Pons (tissue), 1 donor: ENCODE data around the gene CASP8AP2.
"Not testable (repeated sequence)": the region's sequence is repeated elsewhere in the genome, so short reads cannot be mapped to it uniquely, and the experiment has no call there.

Experiments used
- DNase-seq: peaks from one replicate; pipeline ENCODE4 v3.0.0-alpha.2; 2016; ENCODE audit warnings: low spot score

CASP8AP2 gene

GRCh38 chr6:89829472-89830169 lies at the start of gene CASP8AP2:
Gene CASP8AP2, plus strand, starts transcription at chr6:89829880.
- peak; percentile 98 for DNase-seq

GRCh38 chr6:89781070-89782034 lies 48.3 kb upstream of the CASP8AP2 start:
- no peak for DNase-seq

DNA sequence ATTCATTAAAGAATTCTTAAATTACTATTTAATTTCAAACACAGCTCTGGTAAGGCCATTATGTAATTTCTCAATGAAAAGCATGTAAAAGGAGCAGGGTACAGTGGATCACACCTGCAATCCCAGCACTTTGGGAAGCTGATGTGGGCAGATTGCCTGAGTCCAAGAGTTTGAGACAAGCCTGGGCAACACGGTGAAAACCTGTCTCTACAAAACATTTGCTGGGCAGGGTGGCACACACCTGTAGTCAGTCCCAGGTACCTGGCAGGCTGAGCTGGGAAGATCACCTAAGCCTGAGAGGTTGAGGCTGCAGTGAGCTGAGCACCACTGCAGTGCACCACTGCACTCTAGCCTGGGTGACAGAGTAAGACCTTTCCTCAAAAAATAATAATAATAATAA lies 47.5 kb upstream of the CASP8AP2 start:
- no peak for DNase-seq

GRCh38 chr6:89783293-89783692 lies 46.4 kb upstream of the CASP8AP2 start:
- not testable (repeated sequence) for DNase-seq

DNA sequence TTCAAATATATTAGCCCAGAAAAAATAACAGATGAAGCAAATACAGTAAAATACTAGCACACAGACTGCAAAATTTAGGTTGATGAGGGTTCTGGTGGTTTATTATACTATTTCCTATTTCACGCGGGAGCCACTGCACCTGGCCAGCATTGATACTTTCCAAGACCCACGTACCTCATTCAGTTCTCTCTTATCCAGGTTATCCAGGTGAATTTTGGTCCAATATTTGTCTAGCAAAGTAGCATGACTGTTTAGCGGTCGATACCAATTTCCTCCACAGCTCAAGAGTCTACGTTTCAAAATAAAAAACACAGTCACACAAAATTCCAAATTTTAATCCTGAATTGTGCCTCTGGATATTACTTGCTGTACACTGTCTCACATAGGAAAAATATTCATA lies 44.8 kb upstream of the CASP8AP2 start:
- DNase-seq, result no peak

DNA sequence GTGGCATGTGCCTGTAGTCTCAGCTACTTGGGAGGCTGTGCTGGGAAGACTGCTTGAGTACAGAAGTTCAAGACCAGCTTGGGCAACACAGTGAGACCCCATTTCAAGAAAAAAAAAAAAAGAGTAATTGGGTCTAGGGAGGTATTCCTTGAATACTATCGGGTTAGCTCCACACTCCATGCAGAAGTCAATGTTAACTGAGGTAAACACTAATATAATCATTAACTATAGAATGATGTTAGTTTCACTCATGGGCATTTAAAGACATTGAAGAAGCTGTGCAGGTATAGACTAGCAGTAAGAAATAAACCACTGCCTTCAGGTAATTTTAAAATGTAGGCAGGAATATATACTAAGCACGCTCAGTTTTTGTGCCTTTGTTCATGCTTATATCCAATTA lies 42.7 kb upstream of the CASP8AP2 start:
- DNase-seq, result no peak

DNA sequence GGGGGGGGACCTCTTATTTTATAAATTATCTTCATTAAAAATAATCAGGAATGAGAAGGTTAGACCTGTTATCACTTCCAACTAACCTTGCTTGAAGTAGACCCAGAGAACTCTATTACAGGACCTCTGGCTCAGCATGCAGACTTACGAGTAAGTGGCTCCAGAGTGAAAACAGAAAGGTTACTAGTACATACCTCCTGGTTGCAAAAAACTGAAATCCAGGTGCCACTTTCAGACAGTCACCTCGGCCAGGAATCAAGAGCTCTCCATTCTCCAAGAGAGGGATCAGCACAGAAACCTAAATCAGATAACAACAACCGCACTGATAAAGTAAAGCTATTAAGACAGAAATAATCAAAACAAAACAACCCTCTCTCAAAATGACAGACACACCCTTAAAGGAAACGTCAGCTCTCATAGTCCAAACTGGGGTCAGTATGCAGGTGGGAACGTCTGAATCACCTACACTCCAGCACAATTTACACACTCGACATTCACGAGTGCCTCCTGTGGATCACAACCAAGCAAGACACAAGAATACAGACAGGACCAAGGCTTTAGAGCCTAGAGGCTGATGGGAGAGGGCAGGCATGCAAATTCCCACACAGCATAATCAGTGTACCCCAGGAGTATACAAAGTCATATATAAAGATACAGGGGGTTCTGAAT lies 41.9 kb upstream of the CASP8AP2 start:
- DNase-seq, result no peak

- no peak for DNase-seq
These were observed 39.7 kb upstream of the CASP8AP2 start for GRCh38 chr6:89789980-89790379.

GRCh38 chr6:89790403-89790802 lies 39.3 kb upstream of the CASP8AP2 start:
- no peak for DNase-seq

DNA sequence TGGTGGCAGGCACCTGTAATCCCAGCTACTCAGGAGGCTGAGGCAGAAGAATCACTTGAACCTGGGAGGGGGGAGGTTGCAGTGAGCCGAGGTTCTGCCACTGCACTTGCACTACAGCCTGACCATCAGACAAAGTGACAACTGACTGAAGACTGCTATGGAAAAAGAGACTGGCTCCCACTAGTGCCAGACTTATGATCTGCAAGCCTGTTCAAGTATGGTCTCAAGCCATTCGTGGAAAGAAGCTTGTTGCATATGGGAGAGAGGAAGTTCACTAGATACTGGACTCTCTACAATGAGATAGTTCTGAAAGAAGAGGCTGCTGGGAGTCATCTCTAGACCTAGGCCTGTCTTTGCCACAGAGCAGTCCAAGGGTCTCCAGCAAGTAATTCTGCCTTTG lies 36.8 kb upstream of the CASP8AP2 start:
- peak; percentile 44 for DNase-seq

GRCh38 chr6:89793586-89793985 lies 36.1 kb upstream of the CASP8AP2 start:
- no peak for DNase-seq

DNA sequence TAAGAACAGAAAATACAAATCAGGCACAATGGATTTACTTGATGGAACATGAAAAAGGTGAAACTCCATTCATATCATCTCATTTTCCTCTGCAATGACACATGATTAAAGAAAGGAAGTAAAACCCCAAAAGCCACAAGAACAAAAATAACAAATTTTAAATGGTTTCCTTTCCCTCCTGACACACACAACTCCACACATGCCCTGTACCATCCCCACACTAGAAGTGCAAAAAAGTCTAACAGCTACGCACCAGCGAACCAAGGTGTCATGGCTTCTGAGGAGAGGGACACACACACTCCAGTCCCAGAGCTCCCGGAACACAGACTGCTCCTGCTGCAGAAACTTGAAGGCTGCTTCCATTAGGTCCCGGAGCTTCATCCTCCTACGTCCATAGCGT lies 35.4 kb upstream of the CASP8AP2 start:
- no peak for DNase-seq

- DNase-seq, result no peak
These were observed 32.4 kb upstream of the CASP8AP2 start for GRCh38 chr6:89797317-89797716.

- no peak for DNase-seq
These were observed 30.6 kb upstream of the CASP8AP2 start for GRCh38 chr6:89799096-89799495.

DNA sequence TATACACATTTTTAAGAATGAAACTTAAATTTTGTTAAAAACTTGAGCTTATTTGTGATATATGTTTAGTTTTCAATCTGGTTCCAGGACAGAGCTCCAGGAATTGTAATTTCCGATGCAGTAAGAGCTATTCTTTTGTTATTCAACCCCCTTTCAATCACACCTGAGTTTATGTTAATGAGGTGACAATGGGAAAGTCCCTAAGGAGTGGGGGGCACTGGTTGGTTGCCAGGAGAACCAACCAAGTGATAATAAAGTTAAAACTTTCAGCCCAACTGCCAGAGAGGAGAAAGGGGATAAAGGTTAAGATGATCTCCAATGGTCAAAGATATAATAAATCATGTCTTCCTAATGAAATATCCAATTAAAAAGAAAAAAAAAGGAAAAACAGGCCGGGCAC lies 29.9 kb upstream of the CASP8AP2 start:
- no peak for DNase-seq

DNA sequence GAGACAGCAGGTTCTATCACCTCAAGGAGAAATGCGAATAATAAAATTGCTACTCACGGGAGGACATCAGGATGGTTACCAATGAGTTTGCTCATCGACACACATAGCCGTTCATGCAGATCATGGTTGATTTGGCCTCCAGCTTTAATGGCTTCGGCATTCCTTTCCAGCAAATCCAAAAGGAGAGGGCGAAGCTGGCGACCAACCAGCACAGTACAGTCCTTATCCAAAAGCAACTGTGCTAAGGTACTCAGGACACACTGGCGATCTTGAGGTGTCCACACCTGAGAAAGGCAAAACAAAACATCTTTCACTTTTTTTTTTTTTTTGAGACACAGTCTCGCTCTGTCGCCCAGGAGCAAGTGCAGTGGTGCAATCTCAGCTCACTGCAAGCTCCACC lies 26.4 kb upstream of the CASP8AP2 start:
- no peak for DNase-seq

DNA sequence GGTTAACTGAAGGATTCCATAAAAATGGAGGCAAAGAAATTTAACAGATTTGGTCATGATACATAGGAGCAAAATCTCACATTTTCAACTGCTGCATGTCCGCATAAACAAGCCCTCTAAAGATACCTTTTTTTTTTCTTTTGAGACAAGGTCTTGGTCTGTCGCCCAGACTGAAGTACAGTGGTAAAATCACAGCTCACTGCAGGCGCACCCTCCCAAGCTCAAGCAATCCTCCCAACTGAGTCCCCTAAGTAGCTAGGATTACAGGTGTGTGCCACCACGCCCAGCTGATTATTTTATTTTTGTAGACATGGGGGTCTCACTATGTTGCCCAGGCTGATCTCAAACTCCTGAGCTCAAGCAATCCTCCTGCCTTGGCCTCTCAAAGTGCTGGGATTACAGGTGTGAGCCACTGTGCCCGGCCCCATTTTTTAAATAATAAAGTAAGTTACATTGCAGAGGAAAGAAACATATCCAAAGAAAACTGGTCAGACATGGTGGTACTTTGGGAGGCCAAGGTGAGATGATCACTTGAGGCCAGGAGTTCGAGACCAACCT lies 23.8 kb upstream of the CASP8AP2 start:
- no peak for DNase-seq

DNA sequence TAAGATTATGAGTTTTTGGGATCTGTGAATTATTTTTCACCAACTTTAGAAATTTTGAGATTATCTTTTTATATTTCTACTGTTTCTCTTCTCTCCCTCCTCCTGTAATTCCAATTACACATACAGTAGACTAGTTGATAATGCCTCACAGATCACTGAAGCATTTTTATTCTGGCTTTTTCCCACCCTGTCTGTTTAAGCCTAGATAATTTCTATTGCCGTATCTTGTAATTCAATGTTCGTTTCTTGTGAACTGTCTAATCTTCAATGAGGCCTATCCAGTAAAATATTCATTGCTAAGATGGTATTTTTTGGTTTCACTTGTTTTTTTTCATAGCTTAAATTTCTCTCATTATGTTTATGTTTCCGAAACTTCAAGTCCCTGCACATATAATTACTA lies 22.1 kb upstream of the CASP8AP2 start:
- no peak for DNase-seq

GRCh38 chr6:89813422-89813821 lies 16.3 kb upstream of the CASP8AP2 start:
- DNase-seq, result not testable (repeated sequence)

GRCh38 chr6:89817481-89817880 lies 12.2 kb upstream of the CASP8AP2 start:
- DNase-seq, result no peak

GRCh38 chr6:89818977-89819335 lies 10.7 kb upstream of the CASP8AP2 start:
- peak; percentile 32 for DNase-seq

DNA sequence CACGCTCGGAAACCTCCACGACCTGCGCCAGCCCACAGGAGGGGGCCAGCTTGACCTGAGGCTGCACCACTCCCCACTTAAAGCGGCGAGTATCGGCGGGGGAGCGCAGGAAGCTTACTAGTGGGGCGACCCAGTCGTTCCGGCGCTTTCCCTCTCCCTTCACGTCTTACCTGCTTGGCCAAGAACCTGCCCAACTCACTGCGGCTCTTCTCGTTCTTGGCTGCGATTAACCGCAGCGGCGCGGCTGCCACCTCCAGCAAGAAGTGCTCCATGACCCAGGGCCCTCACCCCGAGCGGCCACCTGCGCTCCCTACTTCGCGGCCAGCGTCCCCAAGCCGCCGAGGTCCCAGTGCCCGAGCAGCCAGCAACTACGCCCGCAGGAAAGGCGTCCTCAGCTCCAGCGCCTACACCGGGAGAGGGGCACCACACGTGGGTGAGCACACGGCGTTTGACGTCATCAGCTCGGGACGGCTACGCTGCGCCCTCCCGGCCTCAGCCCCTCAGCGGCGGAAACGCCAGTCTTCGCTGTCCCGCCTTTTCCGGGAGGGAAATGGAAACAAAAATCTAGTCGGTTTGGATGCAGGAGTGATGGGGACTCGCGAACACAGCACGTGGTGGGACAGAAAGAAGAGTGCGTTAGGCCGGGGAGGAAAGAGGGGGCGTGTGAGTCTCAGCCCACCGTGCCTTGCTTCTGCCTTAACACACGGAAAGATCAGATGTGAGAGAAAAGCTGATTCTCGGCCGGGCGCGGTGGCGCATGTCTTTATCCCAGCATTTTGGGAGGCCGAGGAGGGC lies 10.1 kb upstream of the CASP8AP2 start, which contains the start of gene MDN1:
TSS of gene MDN1 (minus strand) at position 459 of the 795 bp plus-strand sequence. CDS start at position 272, 187 bp downstream.
- peak; percentile 92 for DNase-seq
